ENCODE data around the gene MVP. TPM values are rescaled to one million over a fixed set of nuclear protein-coding genes. Genes with fewer than 3 reads are reported as not detected.
"Not testable (repeated sequence)": the region's sequence is repeated elsewhere in the genome, so short reads cannot be mapped to it uniquely, and the experiment has no call there.

Gene MVP
- 27.4 and 46.3 TPM in 2 replicates for total RNA-seq (ENCODE audit: low replicate concordance)
- long read RNA-seq, transcript MVP-201 (15 exons, 2,870 nt): major isoform, 80 of 125 reads
- long read RNA-seq, transcript MVP-202 (15 exons, 2,925 nt): minor isoform, 19 of 125 reads
- long read RNA-seq, partial matches to known transcripts: 20 of 125 reads
- long read RNA-seq, other reads (novel, unspliced or antisense): 6 of 125 reads

DNA sequence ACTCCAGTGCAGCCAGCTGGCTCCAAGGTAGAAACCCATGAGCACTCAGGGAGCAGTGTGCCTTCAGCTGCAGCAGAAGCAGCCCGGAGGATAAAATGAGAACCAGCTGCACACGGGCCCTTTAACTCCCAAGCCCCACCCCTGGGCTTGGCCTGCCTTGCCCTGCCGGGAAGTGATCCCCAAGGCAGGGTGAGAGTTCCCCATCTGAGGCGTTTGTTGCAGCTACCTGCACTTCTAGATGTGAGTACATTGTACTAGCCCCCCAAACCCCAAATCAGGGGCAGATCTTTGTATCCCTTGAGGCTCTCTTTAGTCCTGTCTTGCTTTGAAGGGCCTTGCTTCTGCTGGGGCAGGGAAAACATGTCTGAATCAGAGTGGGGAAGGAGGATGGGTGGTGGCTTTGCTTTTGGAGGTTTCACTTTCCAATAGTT lies at the start of gene MVP:
Gene MVP (plus strand): TSS at position 192 of the 431 bp plus-strand sequence. CDS start 10,088 bp downstream, outside the sequence.
- peaks cover 4% of the 10 kb centered on the region for H3K27me3 Mint-ChIP-seq
- no peak for DNase-seq (ENCODE audit: extremely low spot score, unreplicated experiment)
- H3K4me1 Mint-ChIP-seq (ENCODE audit: unreplicated experiment): peaks cover 40% of the 10 kb centered on the region
- H3K4me3 Mint-ChIP-seq: peak within 1 kb of the TSS; percentile 88
- peak within 1 kb of the TSS; percentile 86 for H3K27ac Mint-ChIP-seq
- no peaks in the 10 kb centered on the region for H3K9me3 Mint-ChIP-seq
- peaks cover 8% of the 10 kb centered on the region for H3K36me3 Mint-ChIP-seq
- TF ChIP-seq, protein P1, sequence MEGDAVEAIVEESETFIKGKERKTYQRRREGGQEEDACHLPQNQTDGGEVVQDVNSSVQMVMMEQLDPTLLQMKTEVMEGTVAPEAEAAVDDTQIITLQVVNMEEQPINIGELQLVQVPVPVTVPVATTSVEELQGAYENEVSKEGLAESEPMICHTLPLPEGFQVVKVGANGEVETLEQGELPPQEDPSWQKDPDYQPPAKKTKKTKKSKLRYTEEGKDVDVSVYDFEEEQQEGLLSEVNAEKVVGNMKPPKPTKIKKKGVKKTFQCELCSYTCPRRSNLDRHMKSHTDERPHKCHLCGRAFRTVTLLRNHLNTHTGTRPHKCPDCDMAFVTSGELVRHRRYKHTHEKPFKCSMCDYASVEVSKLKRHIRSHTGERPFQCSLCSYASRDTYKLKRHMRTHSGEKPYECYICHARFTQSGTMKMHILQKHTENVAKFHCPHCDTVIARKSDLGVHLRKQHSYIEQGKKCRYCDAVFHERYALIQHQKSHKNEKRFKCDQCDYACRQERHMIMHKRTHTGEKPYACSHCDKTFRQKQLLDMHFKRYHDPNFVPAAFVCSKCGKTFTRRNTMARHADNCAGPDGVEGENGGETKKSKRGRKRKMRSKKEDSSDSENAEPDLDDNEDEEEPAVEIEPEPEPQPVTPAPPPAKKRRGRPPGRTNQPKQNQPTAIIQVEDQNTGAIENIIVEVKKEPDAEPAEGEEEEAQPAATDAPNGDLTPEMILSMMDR (conservative IDR thresholded peaks at IDR 0.05): no peak

DNA sequence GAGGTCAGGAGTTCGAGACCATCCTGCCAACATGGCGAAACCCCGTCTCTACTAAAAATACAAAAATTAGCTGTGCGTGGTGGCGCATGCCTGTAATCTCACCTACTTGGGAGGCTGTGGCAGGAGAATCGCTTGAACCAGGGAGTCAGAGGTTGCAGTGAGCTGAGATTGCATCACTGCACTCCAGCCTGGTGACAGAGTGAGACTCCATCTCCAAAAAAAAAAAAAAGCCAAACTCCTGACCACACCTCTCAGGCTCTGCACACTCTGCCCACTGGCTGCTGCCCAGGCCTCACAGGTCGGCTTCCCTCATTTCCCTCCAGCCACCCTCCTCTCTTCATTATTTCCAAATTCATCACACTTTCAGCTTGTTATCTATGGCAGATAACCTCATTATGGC lies 47.9 kb upstream of the MVP start:
- H3K27me3 Mint-ChIP-seq; DNase-seq (ENCODE audit: extremely low spot score, unreplicated experiment); H3K4me3 Mint-ChIP-seq; H3K9me3 Mint-ChIP-seq; H3K36me3 Mint-ChIP-seq; H3K27ac Mint-ChIP-seq: not testable (repeated sequence)
- peaks cover 11% of the 10 kb centered on the region for H3K4me1 Mint-ChIP-seq (ENCODE audit: unreplicated experiment)

DNA sequence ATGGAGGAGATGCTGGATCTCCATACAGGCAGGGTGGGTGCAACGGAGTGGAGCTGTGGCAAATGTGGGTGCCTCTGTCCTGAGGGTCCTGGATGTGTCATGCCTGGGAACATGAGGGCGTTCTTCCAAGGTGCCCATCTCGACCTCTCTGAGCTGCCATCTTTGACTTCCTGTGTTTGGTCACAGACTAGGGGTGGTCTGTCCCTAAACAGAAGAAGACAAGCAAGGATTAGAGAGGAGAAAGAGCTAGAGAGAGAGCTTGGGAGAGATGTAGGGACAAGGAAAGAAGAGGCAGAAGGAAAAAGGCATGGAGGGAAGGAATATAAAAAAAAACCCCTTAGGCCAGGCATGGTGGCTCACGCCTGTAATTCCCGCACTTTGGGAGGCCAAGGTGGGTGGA lies 45.5 kb upstream of the MVP start:
- H3K36me3 Mint-ChIP-seq: no peaks in the 10 kb centered on the region
- no peaks in the 10 kb centered on the region for H3K9me3 Mint-ChIP-seq
- H3K4me1 Mint-ChIP-seq (ENCODE audit: unreplicated experiment): peaks cover 11% of the 10 kb centered on the region
- H3K4me3 Mint-ChIP-seq: no peak overlapping the region
- no peak overlapping the region for H3K27ac Mint-ChIP-seq
- DNase-seq (ENCODE audit: extremely low spot score, unreplicated experiment): no peak
- TF ChIP-seq, protein P1 (conservative IDR thresholded peaks at IDR 0.05): no peak
- H3K27me3 Mint-ChIP-seq: no peaks in the 10 kb centered on the region

DNA sequence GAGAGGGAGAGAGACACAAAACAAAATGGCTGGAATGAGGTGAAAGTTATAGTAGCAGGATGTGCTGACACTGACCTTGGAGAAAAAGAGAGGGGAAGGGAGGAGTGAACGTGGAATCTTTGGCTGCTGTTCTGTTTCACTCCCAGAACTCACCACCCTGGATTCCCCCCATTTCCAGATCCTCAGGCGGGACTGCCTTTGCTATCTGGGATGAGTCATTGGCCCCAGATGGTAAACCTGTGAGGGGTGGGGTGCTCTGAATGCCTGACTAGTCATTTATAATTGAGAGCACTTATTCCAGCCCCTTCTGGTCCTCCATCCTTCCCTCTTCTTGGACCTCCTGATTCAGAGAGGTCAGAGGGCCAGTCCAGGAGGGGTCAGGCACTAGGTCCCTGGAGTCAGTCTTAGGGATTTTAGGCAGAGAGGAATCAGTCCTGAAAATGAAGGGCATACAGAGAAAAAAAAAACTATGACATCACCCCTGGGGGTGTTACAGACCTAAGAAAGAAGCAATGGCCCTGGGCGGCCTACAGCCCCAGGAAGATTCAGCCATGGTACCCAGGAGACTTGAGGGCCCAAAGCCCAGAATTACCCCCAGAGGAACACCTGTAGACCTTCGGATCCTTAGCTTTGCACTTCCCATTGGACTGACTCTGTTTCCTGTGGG lies 44.4 kb upstream of the MVP start:
- Mint-ChIP-seq H3K27ac (no peak overlapping the region), H3K4me3 (no peak overlapping the region), H3K36me3 (no peaks in the 10 kb centered on the region), H3K9me3 (no peaks in the 10 kb centered on the region), H3K4me1 (ENCODE audit: unreplicated experiment) (peaks cover 5% of the 10 kb centered on the region), H3K27me3 (no peaks in the 10 kb centered on the region)
- TF ChIP-seq, protein P1 (conservative IDR thresholded peaks at IDR 0.05): no peak
- DNase-seq (ENCODE audit: extremely low spot score, unreplicated experiment): no peak

DNA sequence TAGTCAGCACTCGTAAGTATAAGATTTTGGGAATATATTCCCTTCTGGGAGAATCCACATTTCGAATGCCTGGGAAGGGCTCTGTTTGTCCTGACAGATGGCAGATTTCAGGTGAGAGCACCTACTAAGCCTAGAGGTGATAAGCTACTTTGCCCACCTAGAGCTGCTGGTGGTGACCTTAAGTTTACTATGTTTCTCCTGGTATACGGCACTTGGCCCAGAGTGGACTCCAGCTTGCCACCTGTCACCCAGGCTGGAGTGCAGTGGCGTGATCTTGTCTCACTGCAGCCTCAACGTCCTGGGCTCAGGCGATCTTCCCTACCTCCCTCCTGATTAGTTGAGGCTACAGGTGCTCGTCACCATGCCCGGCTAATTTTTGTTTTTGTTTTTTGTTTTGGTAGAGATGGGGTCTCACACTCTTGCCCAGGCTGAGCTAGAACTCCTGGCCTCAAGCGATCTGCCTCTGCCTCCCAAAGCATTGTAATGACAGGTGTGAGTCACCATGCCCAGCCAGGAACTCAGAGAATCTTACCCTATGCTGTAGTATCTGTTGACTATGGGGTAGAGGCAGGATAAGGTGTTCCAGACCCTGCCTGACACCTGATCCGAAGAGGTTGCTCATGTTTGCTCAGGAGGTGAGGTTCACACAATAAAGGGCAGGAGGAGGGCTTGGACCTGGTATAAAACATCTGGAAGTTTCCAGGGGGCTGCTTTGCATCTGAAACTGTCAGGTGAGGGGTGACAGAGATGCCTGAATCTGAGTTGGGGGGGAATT lies 42.5 kb upstream of the MVP start, which contains the start of gene ZG16:
Gene ZG16 (plus strand): TSS at position 681 of the 775 bp plus-strand sequence. CDS start 1,011 bp downstream, outside the sequence.
- Mint-ChIP-seq H3K4me3 (no peak within 1 kb of the TSS), H3K27ac (peak within 1 kb of the TSS; percentile 91), H3K27me3 (no peaks in the 10 kb centered on the region), H3K4me1 (ENCODE audit: unreplicated experiment) (peaks cover under 1% of the 10 kb centered on the region), H3K9me3 (no peaks in the 10 kb centered on the region), H3K36me3 (no peaks in the 10 kb centered on the region)
- TF ChIP-seq, protein P1 (conservative IDR thresholded peaks at IDR 0.05): no peak
- DNase-seq (ENCODE audit: extremely low spot score, unreplicated experiment): no peak

All from type B pancreatic cell (in vitro differentiated cells).